CD14-positive monocyte (primary cell): ENCODE measurements around the gene ATXN2. TPM values are rescaled to one million over a fixed set of nuclear protein-coding genes. Genes with fewer than 3 reads are reported as not detected.

Experiments used
- DNase-seq, 3 donors: peaks; one replicate each; pipeline ENCODE4 v3.0.0-alpha.2; 2011 to 2022
- H2AFZ ChIP-seq: 2 replicates; pipeline ENCODE4 v1.6.0; 2012; ENCODE audit warnings: mild to moderate bottlenecking, low read depth, low read length, inconsistent platforms; ENCODE audit not compliant: insufficient read depth, poor library complexity, severe bottlenecking
- H3K27ac ChIP-seq, 2 donors: 1 replicate in 1 of 2; 2 replicates in 1 of 2; pipeline ENCODE4 v1.5.1; 2012 to 2013; ENCODE audit warnings: low read length in 2 of 2, control low read depth in 1 of 2, inconsistent platforms in 1 of 2, low read depth in 1 of 2, mild to moderate bottlenecking in 1 of 2
- H3K27me3 ChIP-seq, 2 donors: one replicate each; pipeline versions ENCODE4 v1.6.0 to v1.6.1; 2011 to 2013; ENCODE audit warnings: low read length in 2 of 2; ENCODE audit not compliant: control insufficient read depth in 2 of 2, insufficient read depth in 2 of 2
- H3K36me3 ChIP-seq, 2 donors: replicated peaks in 1 of 2; 1 replicate in 1 of 2; 2 replicates in 1 of 2; pipeline versions ENCODE4 v1.5.1 to v1.6.1; 2012 to 2013; ENCODE audit warnings: low read length in 2 of 2, control low read depth in 1 of 2, inconsistent platforms in 1 of 2, mild to moderate bottlenecking in 1 of 2; ENCODE audit not compliant: insufficient read depth in 2 of 2, control insufficient read depth in 1 of 2
- H3K4me1 ChIP-seq, 2 donors: 1 replicate in 1 of 2; 2 replicates in 1 of 2; pipeline versions ENCODE4 v1.5.1 to v1.6.1; 2012 to 2013; ENCODE audit warnings: low read length in 2 of 2, control low read depth in 1 of 2, inconsistent platforms in 1 of 2, mild to moderate bottlenecking in 1 of 2, moderate library complexity in 1 of 2; ENCODE audit not compliant: insufficient read depth in 2 of 2, control insufficient read depth in 1 of 2
- H3K4me2 ChIP-seq: replicated peaks from 2 replicates; pipeline ENCODE3; 2012; ENCODE audit warnings: low read length, moderate library complexity, mild to moderate bottlenecking; ENCODE audit not compliant: poor library complexity, severe bottlenecking; ENCODE audit errors: extremely low read depth
- H3K4me3 ChIP-seq, 3 experiments: fragments of 200-600 bp in 1 of 3; sonication (generic) in 1 of 3; replicated peaks in 1 of 3; 1 replicate in 2 of 3; 2 replicates in 1 of 3; pipeline ENCODE4 v1.5.1; 2011 to 2013; ENCODE audit warnings: low read length in 3 of 3, mild to moderate bottlenecking in 3 of 3, control low read depth in 2 of 3, low read depth in 2 of 3, inconsistent platforms in 1 of 3, moderate library complexity in 1 of 3
- H3K79me2 ChIP-seq: 2 replicates; pipeline ENCODE4 v1.6.0; 2012; ENCODE audit warnings: mild to moderate bottlenecking, control low read depth, inconsistent platforms, low read length, moderate library complexity; ENCODE audit not compliant: insufficient read depth
- H3K9ac ChIP-seq: 2 replicates; pipeline ENCODE4 v1.6.0; 2017; ENCODE audit warnings: low read length, mild to moderate bottlenecking; ENCODE audit not compliant: insufficient read depth, poor library complexity, severe bottlenecking
- H3K9me3 ChIP-seq, 2 donors: replicated peaks in 1 of 2; 1 replicate in 1 of 2; 2 replicates in 1 of 2; pipeline versions ENCODE4 v1.5.1 to v1.6.1; 2012 to 2013; ENCODE audit warnings: low read length in 2 of 2, control low read depth in 1 of 2; ENCODE audit not compliant: control insufficient read depth in 1 of 2, insufficient read depth in 1 of 2
- H4K20me1 ChIP-seq: 2 replicates; pipeline ENCODE4 v1.6.0; 2012; ENCODE audit warnings: mild to moderate bottlenecking, low read length, control low read depth, moderate library complexity; ENCODE audit not compliant: insufficient read depth
- H3K27ac Mint-ChIP-seq, 7 donors: one replicate each; pipeline ENCODE4 v1.8.0; 2020; ENCODE audit warnings: mild to moderate bottlenecking in 7 of 7, mixed read lengths in 7 of 7, moderate library complexity in 6 of 7, inconsistent platforms in 2 of 7
- H3K27me3 Mint-ChIP-seq, 3 donors: one replicate each; pipeline ENCODE4 v1.8.0; 2021 to 2022; ENCODE audit warnings: low read depth in 3 of 3, mild to moderate bottlenecking in 3 of 3, mixed read lengths in 3 of 3, moderate library complexity in 3 of 3, inconsistent platforms in 1 of 3
- H3K36me3 Mint-ChIP-seq, 2 donors: one replicate each; pipeline ENCODE4 v1.8.0; 2020; ENCODE audit warnings: mixed read lengths in 2 of 2, inconsistent platforms in 1 of 2, mild to moderate bottlenecking in 1 of 2
- H3K4me1 Mint-ChIP-seq: one replicate; pipeline ENCODE4 v1.8.0; 2020; ENCODE audit warnings: mild to moderate bottlenecking, mixed read lengths
- H3K4me3 Mint-ChIP-seq, 2 donors: one replicate each; pipeline ENCODE4 v1.8.0; 2020; ENCODE audit warnings: mild to moderate bottlenecking in 2 of 2, mixed read lengths in 2 of 2, moderate library complexity in 1 of 2
- H3K9me3 Mint-ChIP-seq, 7 donors: one replicate each; pipeline ENCODE4 v1.8.0; 2020 to 2022; ENCODE audit warnings: mixed read lengths in 7 of 7, mild to moderate bottlenecking in 6 of 7, moderate library complexity in 6 of 7, inconsistent platforms in 2 of 7
- CTCF ChIP-seq: fragments of 200-600 bp; IDR thresholded peaks from one replicate; pipeline ENCODE4 v1.8.0; 2022; ENCODE audit warnings: antibody characterized with exemption, mild to moderate bottlenecking
- WGBS: methylation state at CpG from one replicate; pipeline ENCODE4 v1.1.5; 2013; ENCODE audit warnings: missing lambda C conversion rate; ENCODE audit not compliant: insufficient coverage; 5-methylcytosine and 5-hydroxymethylcytosine counted together
- intact Hi-C, 2 donors: fragments of 100-400 bp; cut with micrococcal nuclease; formaldehyde crosslinking; loops; one replicate each; pipeline versions ENCODE4 v1.15.0 to v1.15.1; 2023
- polyA plus RNA-seq, 3 donors: library from polyadenylated mRNA; depleted of rRNA in 1 of 3; unstranded in 2 of 3; stranded (reverse) in 1 of 3; fragments of 300-500 nt in 2 of 3; fragments of >200 nt in 1 of 3; fragmentation: Illumina TruSeq in 2 of 3; gene quantifications; 1 replicate in 2 of 3; 2 replicates in 1 of 3; pipeline ENCODE4 v1.2.3, GENCODE V29; 2012 to 2021

ATXN2 gene
- polyA plus RNA-seq, 3 donors: 4.3 to 28.8 (median 11.9) TPM

- intact Hi-C loops: no loop called here
- Histone ChIP-seq H3K27ac (peak overlapping the region; percentile 43 to 88), H3K36me3 (peaks cover 15 to 40% of the 10 kb centered on the region in 2 donors), H3K4me1 (peaks cover 100% of the 10 kb centered on the region in 2 donors), H2AFZ (no peak overlapping the region), H3K27me3 (no peaks in the 10 kb centered on the region), H3K4me2 (no peak overlapping the region), H3K9ac (peak overlapping the region; percentile 25), H3K79me2 (peaks cover 100% of the 10 kb centered on the region), H3K9me3 (no peaks in the 10 kb centered on the region), H4K20me1 (peaks cover 100% of the 10 kb centered on the region), H3K4me3 (no peak overlapping the region)
- DNase-seq: no peak
- Mint-ChIP-seq H3K27ac (peak overlapping the region; percentile 78 to 97 (median 94)), H3K4me3 (peak overlapping the region in 1 of 2 donors; percentile 48), H3K36me3 (peaks cover 43 to 66% of the 10 kb centered on the region in 2 donors), H3K4me1 (peaks cover 100% of the 10 kb centered on the region), H3K27me3 (peaks cover 0 to 5% (median 0%) of the 10 kb centered on the region in 3 donors), H3K9me3 (no peaks in the 10 kb centered on the region)
- no peak for TF ChIP-seq CTCF
- WGBS: 61% methylated on average over 2 of the region's 5 CpGs
Measured at GRCh38 chr12:111439657-111440151, 159.4 kb downstream of the ATXN2 start.

DNA sequence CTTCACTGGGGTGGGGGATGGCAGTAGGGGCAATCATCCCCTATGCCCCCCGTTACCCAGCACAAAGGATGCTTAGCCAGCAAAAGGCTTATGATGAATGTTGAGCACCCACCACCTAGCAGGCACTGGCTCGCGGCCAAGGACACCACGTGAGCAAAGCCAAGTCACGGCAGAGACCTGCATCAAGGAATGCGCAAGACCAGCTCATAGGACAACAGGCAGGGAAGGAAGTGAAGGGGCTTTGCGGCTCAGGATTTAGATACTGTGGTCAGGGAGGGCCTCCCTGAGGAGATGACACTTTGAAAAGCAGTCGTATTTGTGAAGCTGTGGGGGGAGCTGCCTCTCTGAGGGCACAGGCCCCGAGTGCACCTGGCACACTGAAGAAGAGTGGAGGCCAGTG, 160.6 kb downstream of the ATXN2 start:
- Mint-ChIP-seq H3K4me3 (peak overlapping the region; percentile 67 to 83), H3K27me3 (peaks cover 0 to 5% (median 0%) of the 10 kb centered on the region in 3 donors), H3K36me3 (peaks cover 52 to 76% of the 10 kb centered on the region in 2 donors), H3K4me1 (peaks cover 100% of the 10 kb centered on the region), H3K27ac (peak overlapping the region; percentile 93 to 97 (median 96)), H3K9me3 (no peaks in the 10 kb centered on the region)
- peak overlapping the region; percentile 73 for H3K4me2 ChIP-seq
- H4K20me1 ChIP-seq: peaks cover 100% of the 10 kb centered on the region
- WGBS: 0% methylated on average over 8 of the region's 9 CpGs
- H3K4me1 ChIP-seq: peaks cover 100% of the 10 kb centered on the region in 2 donors
- H3K9ac ChIP-seq: peak overlapping the region; percentile 64
- peaks cover 100% of the 10 kb centered on the region for H3K79me2 ChIP-seq
- H3K27ac ChIP-seq: peak overlapping the region; percentile 87 to 90
- peak overlapping the region in 2 of 3 experiments; percentile 1 to 67 for H3K4me3 ChIP-seq
- H3K36me3 ChIP-seq: peaks cover 15 to 38% of the 10 kb centered on the region in 2 donors
- TF ChIP-seq CTCF: no peak
- peak; percentile 63 to 81 (median 74) for DNase-seq
- no peaks in the 10 kb centered on the region for H3K27me3 ChIP-seq
- no peak overlapping the region for H2AFZ ChIP-seq
- intact Hi-C loops: no loop called here
- H3K9me3 ChIP-seq: no peaks in the 10 kb centered on the region
